Osteoblast (primary cell): ENCODE results near the gene TMTC2. TPM values are rescaled to one million over a fixed set of nuclear protein-coding genes. Genes with fewer than 3 reads are reported as not detected.

Source experiments
- DNase-seq: peaks from one replicate; pipeline ENCODE4 v3.0.0; 2011; ENCODE audit warnings: low spot score, mixed read lengths; ENCODE audit not compliant: insufficient read length; ENCODE audit errors: missing footprints
- H2AFZ ChIP-seq: 2 replicates; pipeline ENCODE4 v1.6.0; 2011; ENCODE audit warnings: mild to moderate bottlenecking, low read length
- H3K27ac ChIP-seq: 2 replicates; pipeline ENCODE4 v1.5.1; 2011; ENCODE audit warnings: mild to moderate bottlenecking, low read depth, low read length, moderate library complexity
- H3K27me3 ChIP-seq: 2 replicates; pipeline ENCODE4 v1.6.0; 2012; ENCODE audit warnings: mild to moderate bottlenecking, control low read depth, inconsistent platforms, low read length, moderate library complexity; ENCODE audit not compliant: insufficient read depth
- H3K36me3 ChIP-seq: 2 replicates; pipeline ENCODE4 v1.5.1; 2011; ENCODE audit warnings: mild to moderate bottlenecking, low read length, control low read depth, moderate library complexity; ENCODE audit not compliant: insufficient read depth
- H3K4me1 ChIP-seq: 2 replicates; pipeline ENCODE4 v1.5.1; 2011; ENCODE audit warnings: mild to moderate bottlenecking, low read length, control low read depth, moderate library complexity; ENCODE audit not compliant: insufficient read depth
- H3K4me2 ChIP-seq: 2 replicates; pipeline ENCODE4 v1.6.0; 2011; ENCODE audit warnings: mild to moderate bottlenecking, low read length; ENCODE audit not compliant: insufficient read depth
- H3K4me3 ChIP-seq: fragments of 200-600 bp; sonication (generic); 3 replicates; pipeline ENCODE4 v1.5.1; 2012; ENCODE audit warnings: mild to moderate bottlenecking, low read length, inconsistent platforms; ENCODE audit not compliant: insufficient read depth
- H3K79me2 ChIP-seq: 2 replicates; pipeline ENCODE4 v1.6.0; 2012; ENCODE audit warnings: mild to moderate bottlenecking, low read length, control low read depth, inconsistent platforms; ENCODE audit not compliant: insufficient read depth
- H3K9me3 ChIP-seq: 2 replicates; pipeline ENCODE4 v1.5.1; 2011; ENCODE audit warnings: low read depth, low read length, control low read depth
- H4K20me1 ChIP-seq: 2 replicates; pipeline ENCODE4 v1.6.0; 2012; ENCODE audit warnings: mild to moderate bottlenecking, low read length, control low read depth; ENCODE audit not compliant: insufficient read depth
- CTCF ChIP-seq: IDR thresholded peaks from 2 replicates; pipeline ENCODE4 v1.5.1; 2011; ENCODE audit warnings: mild to moderate bottlenecking, low read depth, low read length, moderate library complexity; ENCODE audit errors: extremely low read depth
- total RNA-seq: library from RNA; depleted of rRNA; stranded (reverse); fragments of >200 nt; gene quantifications from 2 replicates; pipeline ENCODE4 v1.2.3, GENCODE V29; 2012

TMTC2 gene
- total RNA-seq, 1 donor = 2.5 TPM

GRCh38 chr12:82783435-82783834 is 96.7 kb downstream of the TMTC2 start:
- H3K79me2 ChIP-seq = no peaks in the 10 kb centered on the region
- no peaks in the 10 kb centered on the region for H3K4me1 ChIP-seq

GRCh38 chr12:82787016-82787415 is 100.3 kb downstream of the TMTC2 start:
- peaks cover 2% of the 10 kb centered on the region for H3K9me3 ChIP-seq
- H3K79me2 ChIP-seq = no peaks in the 10 kb centered on the region
- H3K4me1 ChIP-seq = no peaks in the 10 kb centered on the region
- DNase-seq = no peak
- no peak overlapping the region for H2AFZ ChIP-seq
- no peaks in the 10 kb centered on the region for H3K27me3 ChIP-seq
- H4K20me1 ChIP-seq = no peaks in the 10 kb centered on the region
- H3K4me2 ChIP-seq = no peak overlapping the region
- H3K27ac ChIP-seq = no peak overlapping the region
- TF ChIP-seq CTCF = no peak
- H3K4me3 ChIP-seq = no peak overlapping the region
- H3K36me3 ChIP-seq = no peaks in the 10 kb centered on the region

More at GRCh38 chr12:82783435-82783834, 96.7 kb downstream of the TMTC2 start:
- Histone ChIP-seq H2AFZ (no peak overlapping the region), H4K20me1 (no peaks in the 10 kb centered on the region), H3K9me3 (no peaks in the 10 kb centered on the region), H3K27ac (no peak overlapping the region), H3K36me3 (no peaks in the 10 kb centered on the region), H3K4me3 (no peak overlapping the region), H3K27me3 (no peaks in the 10 kb centered on the region), H3K4me2 (no peak overlapping the region)
- no peak for TF ChIP-seq CTCF
- no peak for DNase-seq

GRCh38 chr12:82788594-82788993 is 101.9 kb downstream of the TMTC2 start:
- Histone ChIP-seq H2AFZ (no peak overlapping the region), H3K79me2 (no peaks in the 10 kb centered on the region), H4K20me1 (no peaks in the 10 kb centered on the region), H3K4me2 (no peak overlapping the region), H3K9me3 (peaks cover 2% of the 10 kb centered on the region), H3K4me3 (no peak overlapping the region), H3K27me3 (no peaks in the 10 kb centered on the region), H3K4me1 (no peaks in the 10 kb centered on the region), H3K36me3 (no peaks in the 10 kb centered on the region), H3K27ac (no peak overlapping the region)
- DNase-seq = no peak
- TF ChIP-seq CTCF = no peak

- no peaks in the 10 kb centered on the region for H3K79me2 ChIP-seq
- H3K27me3 ChIP-seq = no peaks in the 10 kb centered on the region
- no peak for TF ChIP-seq CTCF
- no peaks in the 10 kb centered on the region for H3K36me3 ChIP-seq
- H3K9me3 ChIP-seq = peaks cover 2% of the 10 kb centered on the region
- no peaks in the 10 kb centered on the region for H4K20me1 ChIP-seq
- H3K27ac ChIP-seq = no peak overlapping the region
- H2AFZ ChIP-seq = no peak overlapping the region
- H3K4me1 ChIP-seq = no peaks in the 10 kb centered on the region
- no peak for DNase-seq
- H3K4me3 ChIP-seq = no peak overlapping the region
- no peak overlapping the region for H3K4me2 ChIP-seq
These were observed 103.0 kb downstream of the TMTC2 start for GRCh38 chr12:82789674-82790073.
